ENCODE data around the gene TBX19.

TBX19 gene

DNA sequence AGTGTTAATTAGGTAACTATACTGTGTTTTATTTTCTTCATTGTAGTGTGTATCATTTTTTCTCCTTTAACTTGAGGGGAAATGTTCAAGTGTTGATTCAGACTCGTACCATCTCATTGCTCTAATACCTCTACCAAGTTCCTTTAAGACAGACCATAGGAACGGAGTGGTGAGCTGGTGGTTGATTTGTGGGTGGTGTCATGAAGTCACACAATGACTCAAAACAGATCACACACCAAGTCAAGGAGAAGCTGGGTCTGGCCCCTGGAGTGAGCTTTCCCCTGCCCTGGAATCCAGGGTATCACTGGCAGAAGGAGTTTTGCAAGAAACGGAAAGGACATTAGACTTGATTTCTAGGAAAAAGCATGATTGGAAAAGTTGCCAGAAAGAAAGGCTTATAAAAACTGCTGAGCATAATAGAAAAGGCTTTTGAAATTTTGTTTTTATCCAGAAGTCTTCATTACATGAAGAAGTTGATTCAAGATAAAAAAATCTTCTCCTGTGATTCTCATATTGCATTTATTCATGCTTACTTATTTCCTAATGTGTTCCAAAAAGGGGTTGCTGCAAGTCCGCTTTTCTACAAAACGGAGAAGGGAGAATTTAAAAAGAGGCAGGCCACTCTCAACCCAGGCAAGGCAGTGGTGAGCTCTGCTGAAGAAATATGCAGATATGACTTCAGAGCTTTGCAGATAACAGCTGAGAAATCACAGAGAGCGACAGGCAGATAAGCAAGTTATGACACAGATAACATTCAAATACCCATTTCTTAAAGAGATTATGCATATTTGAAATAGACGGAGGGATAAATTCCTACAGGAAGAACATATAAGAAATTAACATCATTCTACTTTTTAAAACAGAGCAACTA, 79.7 kb downstream of the TBX19 start:
- Histone ChIP-seq H3K4me3 (ENCODE audit: low read depth, low read length) (no peak overlapping the region), H3K27ac (no peak overlapping the region), H3K27me3 (replicated peaks) (no peaks in the 10 kb centered on the region), H3K36me3 (replicated peaks) (no peaks in the 10 kb centered on the region)
- TF ChIP-seq, protein P1, sequence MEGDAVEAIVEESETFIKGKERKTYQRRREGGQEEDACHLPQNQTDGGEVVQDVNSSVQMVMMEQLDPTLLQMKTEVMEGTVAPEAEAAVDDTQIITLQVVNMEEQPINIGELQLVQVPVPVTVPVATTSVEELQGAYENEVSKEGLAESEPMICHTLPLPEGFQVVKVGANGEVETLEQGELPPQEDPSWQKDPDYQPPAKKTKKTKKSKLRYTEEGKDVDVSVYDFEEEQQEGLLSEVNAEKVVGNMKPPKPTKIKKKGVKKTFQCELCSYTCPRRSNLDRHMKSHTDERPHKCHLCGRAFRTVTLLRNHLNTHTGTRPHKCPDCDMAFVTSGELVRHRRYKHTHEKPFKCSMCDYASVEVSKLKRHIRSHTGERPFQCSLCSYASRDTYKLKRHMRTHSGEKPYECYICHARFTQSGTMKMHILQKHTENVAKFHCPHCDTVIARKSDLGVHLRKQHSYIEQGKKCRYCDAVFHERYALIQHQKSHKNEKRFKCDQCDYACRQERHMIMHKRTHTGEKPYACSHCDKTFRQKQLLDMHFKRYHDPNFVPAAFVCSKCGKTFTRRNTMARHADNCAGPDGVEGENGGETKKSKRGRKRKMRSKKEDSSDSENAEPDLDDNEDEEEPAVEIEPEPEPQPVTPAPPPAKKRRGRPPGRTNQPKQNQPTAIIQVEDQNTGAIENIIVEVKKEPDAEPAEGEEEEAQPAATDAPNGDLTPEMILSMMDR (IDR thresholded peaks at IDR 0.05; ENCODE audit: low read depth, low read length, missing control alignments) = no peak
- in situ Hi-C loops (cut with HindIII; ENCODE audit: low pct_ligation_motif_present, low sequenced_read_pairs) = no loop called here
- DNase-seq = no peak

DNA sequence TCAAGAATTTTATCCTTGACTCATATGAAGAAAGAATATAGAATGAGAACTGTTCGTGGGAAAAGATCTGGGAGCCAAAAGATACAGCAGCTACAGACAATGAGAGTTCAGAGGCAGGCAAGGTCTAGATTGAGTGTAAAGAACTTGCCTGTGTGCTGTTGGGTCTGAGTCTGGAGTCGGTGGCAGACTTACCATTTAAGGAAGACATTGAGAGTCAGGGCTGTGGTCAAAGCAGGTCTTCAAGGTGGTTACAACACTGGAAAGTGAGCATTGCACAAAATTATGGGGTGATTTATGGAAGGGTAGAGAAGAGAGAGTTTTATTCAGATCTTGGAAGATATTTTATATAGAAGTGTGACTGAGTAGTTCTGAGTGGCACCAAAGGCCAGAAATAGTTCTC, 80.6 kb downstream of the TBX19 start:
- in situ Hi-C loops (cut with HindIII; ENCODE audit: low pct_ligation_motif_present, low sequenced_read_pairs) = no loop called here
- TF ChIP-seq, protein P1 (IDR thresholded peaks at IDR 0.05; ENCODE audit: low read depth, low read length, missing control alignments) = no peak
- Histone ChIP-seq H3K27ac (no peak overlapping the region), H3K4me3 (ENCODE audit: low read depth, low read length) (no peak overlapping the region), H3K36me3 (replicated peaks) (no peaks in the 10 kb centered on the region), H3K27me3 (replicated peaks) (no peaks in the 10 kb centered on the region)
- DNase-seq = no peak

DNA sequence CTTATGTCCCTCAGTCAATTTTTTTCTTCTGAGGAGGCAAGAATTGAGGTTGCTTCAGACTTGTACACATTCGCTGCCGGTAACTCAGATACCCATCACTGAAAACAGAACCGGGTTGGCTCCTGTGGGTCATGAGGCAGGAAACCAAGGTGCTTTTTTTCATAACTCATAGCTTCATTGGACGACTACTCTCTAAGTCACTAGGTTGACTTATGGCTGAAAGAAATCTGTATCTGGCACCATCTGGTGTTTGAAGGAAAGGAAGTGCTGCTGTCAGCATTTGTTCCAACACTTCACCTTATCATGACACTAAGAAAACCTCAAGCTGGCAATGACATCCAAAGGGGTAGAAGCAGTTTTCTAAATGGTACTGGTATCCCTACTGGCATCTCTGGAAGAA, 82.3 kb downstream of the TBX19 start:
- DNase-seq = no peak
- in situ Hi-C loops (cut with HindIII; ENCODE audit: low pct_ligation_motif_present, low sequenced_read_pairs) = no loop called here
- TF ChIP-seq, protein P1 (IDR thresholded peaks at IDR 0.05; ENCODE audit: low read depth, low read length, missing control alignments) = no peak
- no peak overlapping the region for H3K4me3 ChIP-seq (ENCODE audit: low read depth, low read length)
- no peaks in the 10 kb centered on the region for H3K36me3 ChIP-seq (replicated peaks)
- H3K27me3 ChIP-seq (replicated peaks) = no peaks in the 10 kb centered on the region
- no peak overlapping the region for H3K27ac ChIP-seq

Measured in brain microvascular endothelial cell (primary cell).